SU-DHL-6 (cell line): ENCODE measurements around the gene OBSL1.

Experiments used
- H2AFZ ChIP-seq: fragments of 200-600 bp; sonication (generic); 2 replicates; pipeline ENCODE4 v1.6.1; 2014; ENCODE audit warnings: low read depth, mild to moderate bottlenecking, moderate library complexity, mixed read lengths, antibody characterized with exemption, low read length; ENCODE audit not compliant: severe bottlenecking
- H3F3A ChIP-seq: fragments of 200-600 bp; shearing (Covaris generic); 2 replicates; pipeline ENCODE4 v1.6.0; 2016; ENCODE audit warnings: antibody characterized with exemption, mild to moderate bottlenecking; ENCODE audit not compliant: insufficient read depth
- H3K27ac ChIP-seq: fragments of 200-600 bp; sonication (generic); 2 replicates; pipeline ENCODE4 v1.5.1; 2016; ENCODE audit warnings: low read depth, mild to moderate bottlenecking, low read length, moderate library complexity, mixed read lengths
- H3K27me3 ChIP-seq: fragments of 200-600 bp; sonication (generic), shearing (Covaris generic); 2 replicates; pipeline ENCODE4 v1.6.0; 2014; ENCODE audit warnings: mild to moderate bottlenecking, low read length
- H3K36me3 ChIP-seq: fragments of 200-600 bp; sonication (generic); 2 replicates; pipeline ENCODE4 v1.6.1; 2014; ENCODE audit warnings: mild to moderate bottlenecking, low read length, mixed read lengths
- H3K4me2 ChIP-seq: fragments of 300-600, 200-600 bp; shearing (Covaris generic), sonication (generic); 2 replicates; pipeline ENCODE4 v1.6.0; 2014; ENCODE audit warnings: low read length, low read depth, mild to moderate bottlenecking; ENCODE audit not compliant: poor library complexity, severe bottlenecking
- H3K4me3 ChIP-seq: fragments of 200-600 bp; sonication (generic); 2 replicates; pipeline ENCODE4 v1.5.1; 2014; ENCODE audit warnings: antibody characterized with exemption, low read length, mild to moderate bottlenecking, mixed read lengths; ENCODE audit not compliant: insufficient read depth, poor library complexity, severe bottlenecking
- H3K79me2 ChIP-seq: fragments of 200-600 bp; sonication (generic); 2 replicates; pipeline ENCODE4 v1.6.1; 2014; ENCODE audit warnings: mild to moderate bottlenecking, low read length, moderate library complexity; ENCODE audit not compliant: insufficient read depth
- H3K9ac ChIP-seq: fragments of 200-600 bp; sonication (generic); 2 replicates; pipeline ENCODE4 v1.7.0; 2014; ENCODE audit warnings: mild to moderate bottlenecking, low read length
- H3K9me2 ChIP-seq: fragments of 200-600 bp; sonication (generic); replicated peaks from 2 replicates; pipeline ENCODE4 v1.6.1; 2014; ENCODE audit warnings: low read length; ENCODE audit not compliant: insufficient read depth
- H3K9me3 ChIP-seq: fragments of 200-600 bp; sonication (generic); 2 replicates; pipeline ENCODE4 v1.6.1; 2014; ENCODE audit warnings: low read length, mixed read lengths; ENCODE audit not compliant: insufficient read depth
- H4K20me1 ChIP-seq: fragments of 200-600 bp; sonication (generic); 2 replicates; pipeline ENCODE4 v1.6.1; 2014; ENCODE audit warnings: low read depth, mild to moderate bottlenecking, antibody characterized with exemption, low read length, moderate library complexity, mixed read lengths
- EZH2phosphoT487 ChIP-seq: fragments of 200-600 bp; sonication (generic), shearing (Covaris generic); conservative IDR thresholded peaks from 2 replicates; pipeline ENCODE4 v1.6.1; 2018; ENCODE audit warnings: mild to moderate bottlenecking, antibody characterized with exemption, low read length, moderate library complexity, mixed read lengths
- TF ChIP-seq, protein P1 (sequence below): fragments of 200-600 bp; sonication (generic); IDR thresholded peaks from one replicate; pipeline ENCODE4 v1.5.1; 2017; ENCODE audit warnings: antibody characterized with exemption, mild to moderate bottlenecking, low read length, moderate library complexity; ENCODE audit not compliant: insufficient read depth, poor library complexity, severe bottlenecking

OBSL1 gene

DNA sequence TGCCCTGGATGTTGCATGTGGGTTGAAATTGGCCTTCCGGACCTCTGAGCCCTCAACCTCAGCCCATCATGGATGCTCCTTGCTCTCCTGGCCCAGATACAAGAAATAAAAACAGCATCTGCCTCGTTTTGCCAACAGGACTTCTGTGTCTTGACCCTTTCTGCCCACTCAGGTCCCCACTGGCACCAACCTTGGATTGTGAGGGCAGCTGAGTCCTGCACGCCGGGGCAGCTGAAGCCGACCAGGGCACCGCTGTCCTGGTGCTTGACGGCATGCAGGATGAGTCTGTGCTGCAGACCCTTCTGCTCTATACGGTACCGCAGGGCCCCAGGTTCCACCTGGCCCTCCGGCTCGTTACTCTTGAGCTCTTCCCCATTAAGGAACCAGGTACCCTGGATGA lies 4.7 kb downstream of the OBSL1 start:
- TF ChIP-seq EZH2phosphoT487 = no peak
- TF ChIP-seq, protein P1, sequence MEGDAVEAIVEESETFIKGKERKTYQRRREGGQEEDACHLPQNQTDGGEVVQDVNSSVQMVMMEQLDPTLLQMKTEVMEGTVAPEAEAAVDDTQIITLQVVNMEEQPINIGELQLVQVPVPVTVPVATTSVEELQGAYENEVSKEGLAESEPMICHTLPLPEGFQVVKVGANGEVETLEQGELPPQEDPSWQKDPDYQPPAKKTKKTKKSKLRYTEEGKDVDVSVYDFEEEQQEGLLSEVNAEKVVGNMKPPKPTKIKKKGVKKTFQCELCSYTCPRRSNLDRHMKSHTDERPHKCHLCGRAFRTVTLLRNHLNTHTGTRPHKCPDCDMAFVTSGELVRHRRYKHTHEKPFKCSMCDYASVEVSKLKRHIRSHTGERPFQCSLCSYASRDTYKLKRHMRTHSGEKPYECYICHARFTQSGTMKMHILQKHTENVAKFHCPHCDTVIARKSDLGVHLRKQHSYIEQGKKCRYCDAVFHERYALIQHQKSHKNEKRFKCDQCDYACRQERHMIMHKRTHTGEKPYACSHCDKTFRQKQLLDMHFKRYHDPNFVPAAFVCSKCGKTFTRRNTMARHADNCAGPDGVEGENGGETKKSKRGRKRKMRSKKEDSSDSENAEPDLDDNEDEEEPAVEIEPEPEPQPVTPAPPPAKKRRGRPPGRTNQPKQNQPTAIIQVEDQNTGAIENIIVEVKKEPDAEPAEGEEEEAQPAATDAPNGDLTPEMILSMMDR = no peak
- H3K79me2 ChIP-seq = no peaks in the 10 kb centered on the region
- no peaks in the 10 kb centered on the region for H3F3A ChIP-seq
- no peak overlapping the region for H3K4me2 ChIP-seq
- no peak overlapping the region for H3K9ac ChIP-seq
- no peak overlapping the region for H3K27ac ChIP-seq
- H3K4me3 ChIP-seq = no peak overlapping the region
- H3K9me3 ChIP-seq = no peaks in the 10 kb centered on the region
- H3K9me2 ChIP-seq = no peaks in the 10 kb centered on the region
- no peak overlapping the region for H2AFZ ChIP-seq
- H3K27me3 ChIP-seq = no peaks in the 10 kb centered on the region
- no peaks in the 10 kb centered on the region for H4K20me1 ChIP-seq
- no peaks in the 10 kb centered on the region for H3K36me3 ChIP-seq

DNA sequence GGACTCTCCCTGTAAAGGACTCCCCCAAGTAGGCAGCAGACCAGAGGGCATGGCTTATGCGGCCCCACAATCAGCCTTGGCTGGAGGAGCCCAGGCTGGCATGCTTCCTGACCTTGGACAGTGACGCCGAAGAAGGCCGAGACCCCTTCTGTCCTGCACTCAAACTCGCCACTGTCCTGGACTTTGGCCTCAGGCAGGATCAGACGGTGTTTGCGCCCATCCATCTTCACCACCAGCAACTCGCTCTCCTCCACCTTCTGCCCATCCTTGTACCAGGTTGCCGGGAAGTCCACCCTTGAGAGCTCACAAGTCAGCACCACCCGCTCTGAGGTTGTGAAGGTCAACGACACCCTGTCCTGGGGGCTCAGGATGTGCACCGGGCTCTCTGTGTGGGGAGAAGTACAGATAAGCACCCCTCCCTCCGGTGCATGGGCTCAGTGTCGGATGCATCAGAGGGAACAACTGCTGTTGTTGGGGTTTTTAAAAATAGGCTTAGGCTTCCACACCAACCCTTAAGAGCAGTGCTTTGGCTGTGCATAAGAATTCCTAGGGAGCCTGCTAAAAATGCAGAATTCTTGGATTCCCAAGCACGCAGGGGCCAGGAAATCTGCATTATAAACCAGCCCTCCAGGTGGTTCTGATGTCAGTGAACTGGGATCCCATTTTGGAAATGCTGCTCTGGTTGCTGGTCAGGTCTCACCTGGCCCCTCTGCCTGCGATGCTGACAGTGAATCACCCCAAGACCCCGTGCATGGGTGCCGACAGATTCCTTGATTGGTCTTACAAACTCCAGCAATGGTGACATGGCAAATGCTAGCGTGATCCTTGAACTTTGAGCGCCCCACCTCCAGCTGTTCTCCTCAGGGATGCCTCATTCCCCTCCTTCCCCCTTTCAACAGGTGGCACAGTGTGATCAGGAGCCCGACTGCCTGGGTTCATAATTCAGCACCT lies 5.9 kb downstream of the OBSL1 start:
- Histone ChIP-seq H2AFZ (no peak overlapping the region), H3K9ac (no peak overlapping the region), H3K4me3 (no peak overlapping the region), H3K27me3 (no peaks in the 10 kb centered on the region), H4K20me1 (no peaks in the 10 kb centered on the region), H3K4me2 (no peak overlapping the region), H3K36me3 (no peaks in the 10 kb centered on the region), H3K9me2 (no peaks in the 10 kb centered on the region), H3F3A (no peaks in the 10 kb centered on the region), H3K27ac (no peak overlapping the region), H3K79me2 (no peaks in the 10 kb centered on the region), H3K9me3 (no peaks in the 10 kb centered on the region)
- TF ChIP-seq EZH2phosphoT487 = no peak
- TF ChIP-seq, protein P1 = no peak

DNA sequence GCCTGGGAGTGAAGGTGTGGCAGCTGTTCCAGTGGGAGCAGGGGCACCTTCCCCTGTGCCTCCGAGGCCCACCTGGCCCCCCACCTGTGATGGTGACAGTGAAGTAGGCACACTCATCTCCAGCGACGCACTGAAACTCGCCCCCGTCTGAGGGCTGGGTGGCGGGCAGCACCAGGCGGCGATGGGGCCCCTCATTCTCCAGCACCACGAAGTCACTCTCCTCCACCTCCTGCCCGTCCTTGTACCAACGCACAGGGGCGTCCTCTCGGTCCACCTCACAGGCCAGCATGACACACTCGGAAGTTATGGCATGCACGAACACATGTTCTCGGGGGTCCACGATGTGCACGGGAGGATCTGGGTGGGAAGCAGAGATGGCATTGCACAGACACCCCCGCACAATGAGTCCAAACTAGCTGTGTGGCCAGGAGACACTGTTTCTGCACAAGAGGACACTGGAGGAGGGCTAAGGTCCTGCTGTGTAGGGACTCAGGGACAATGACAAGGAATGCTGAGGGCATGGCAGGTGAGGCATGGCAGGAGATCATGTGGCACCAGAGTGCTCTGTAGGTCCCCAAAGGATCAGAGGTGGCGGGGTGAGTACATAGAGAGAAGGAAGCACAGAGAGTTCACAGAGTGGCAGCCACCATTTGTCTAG lies 7.9 kb downstream of the OBSL1 start:
- TF ChIP-seq, protein P1 = no peak
- no peak for TF ChIP-seq EZH2phosphoT487
- no peak overlapping the region for H3K27ac ChIP-seq
- no peaks in the 10 kb centered on the region for H3K36me3 ChIP-seq
- H3K27me3 ChIP-seq = no peaks in the 10 kb centered on the region
- H3K4me2 ChIP-seq = no peak overlapping the region
- H3K9me2 ChIP-seq = no peaks in the 10 kb centered on the region
- H2AFZ ChIP-seq = no peak overlapping the region
- no peaks in the 10 kb centered on the region for H4K20me1 ChIP-seq
- no peaks in the 10 kb centered on the region for H3K9me3 ChIP-seq
- H3F3A ChIP-seq = no peaks in the 10 kb centered on the region
- no peak overlapping the region for H3K9ac ChIP-seq
- no peak overlapping the region for H3K4me3 ChIP-seq
- no peaks in the 10 kb centered on the region for H3K79me2 ChIP-seq
